Stimulated activated CD4-positive, alpha-beta T cell treated with anti-CD3 and anti-CD28 coated beads, Interleukin-1b, Interleukin-23, amount 100 ng/mL, for 4 hours (primary cell): Measurements from ENCODE around the gene P2RY14.
"Not testable (repeated sequence)": the region's sequence is repeated elsewhere in the genome, so short reads cannot be mapped to it uniquely, and the experiment has no call there.

Experiments
- DNase-seq, 2 donors: peaks; one replicate each; pipeline ENCODE4 v3.0.0-alpha.2; 2020; ENCODE audit warnings: low read depth in 2 of 2

Gene P2RY14

GRCh38 chr3:151182349-151183079 lies 95.8 kb downstream of the P2RY14 start:
- DNase-seq: no peak

- DNase-seq: no peak
Measured at GRCh38 chr3:151178208-151178845, 100.0 kb downstream of the P2RY14 start.

GRCh38 chr3:151175952-151176351 lies 102.4 kb downstream of the P2RY14 start:
- no peak for DNase-seq

- DNase-seq: no peak
Measured at GRCh38 chr3:151174351-151174750, 104.0 kb downstream of the P2RY14 start.

GRCh38 chr3:151171145-151171757 lies 107.1 kb downstream of the P2RY14 start:
- DNase-seq: no peak

- DNase-seq: not testable (repeated sequence)
Measured at GRCh38 chr3:151169948-151170679, 108.2 kb downstream of the P2RY14 start.

- no peak for DNase-seq
Measured at GRCh38 chr3:151169262-151169947, 108.9 kb downstream of the P2RY14 start.

GRCh38 chr3:151168269-151169094 lies 109.9 kb downstream of the P2RY14 start:
- peak; percentile 78 to 85 for DNase-seq

GRCh38 chr3:151166161-151166560 lies 112.2 kb downstream of the P2RY14 start:
- DNase-seq: no peak

- DNase-seq: no peak
Measured at GRCh38 chr3:151165226-151165625, 113.1 kb downstream of the P2RY14 start.
